Measurements from ENCODE around the gene PACRG. TPM values are rescaled to one million over a fixed set of nuclear protein-coding genes. Genes with fewer than 3 reads are reported as not detected.

PACRG gene
- total and polyA plus RNA-seq, 2 of the 13 experiments (the other 11 are each of a cell fraction or from before 2014, with no cell fraction given) = 0.13 TPM; not detected in 1

DNA sequence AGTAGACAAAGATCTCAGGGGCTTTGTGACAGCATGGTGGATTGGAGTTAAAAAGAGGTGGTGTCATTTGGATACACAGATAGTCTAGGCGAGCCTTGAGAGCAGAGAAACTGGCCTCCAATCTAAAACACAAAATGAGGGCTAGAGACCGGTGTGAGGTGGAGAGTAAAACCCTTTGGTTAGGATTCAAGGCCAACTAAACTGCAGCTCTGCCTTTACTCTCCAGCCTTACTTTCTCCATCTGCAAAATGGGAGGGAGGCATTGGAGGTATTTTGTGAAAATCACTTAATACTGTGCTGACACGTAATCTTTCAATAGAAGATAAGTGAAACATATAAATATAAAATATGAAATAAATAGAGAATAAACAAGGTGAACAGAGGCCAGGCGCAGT lies 597.6 kb downstream of the PACRG start (continued):
- TF ChIP-seq, protein P1, sequence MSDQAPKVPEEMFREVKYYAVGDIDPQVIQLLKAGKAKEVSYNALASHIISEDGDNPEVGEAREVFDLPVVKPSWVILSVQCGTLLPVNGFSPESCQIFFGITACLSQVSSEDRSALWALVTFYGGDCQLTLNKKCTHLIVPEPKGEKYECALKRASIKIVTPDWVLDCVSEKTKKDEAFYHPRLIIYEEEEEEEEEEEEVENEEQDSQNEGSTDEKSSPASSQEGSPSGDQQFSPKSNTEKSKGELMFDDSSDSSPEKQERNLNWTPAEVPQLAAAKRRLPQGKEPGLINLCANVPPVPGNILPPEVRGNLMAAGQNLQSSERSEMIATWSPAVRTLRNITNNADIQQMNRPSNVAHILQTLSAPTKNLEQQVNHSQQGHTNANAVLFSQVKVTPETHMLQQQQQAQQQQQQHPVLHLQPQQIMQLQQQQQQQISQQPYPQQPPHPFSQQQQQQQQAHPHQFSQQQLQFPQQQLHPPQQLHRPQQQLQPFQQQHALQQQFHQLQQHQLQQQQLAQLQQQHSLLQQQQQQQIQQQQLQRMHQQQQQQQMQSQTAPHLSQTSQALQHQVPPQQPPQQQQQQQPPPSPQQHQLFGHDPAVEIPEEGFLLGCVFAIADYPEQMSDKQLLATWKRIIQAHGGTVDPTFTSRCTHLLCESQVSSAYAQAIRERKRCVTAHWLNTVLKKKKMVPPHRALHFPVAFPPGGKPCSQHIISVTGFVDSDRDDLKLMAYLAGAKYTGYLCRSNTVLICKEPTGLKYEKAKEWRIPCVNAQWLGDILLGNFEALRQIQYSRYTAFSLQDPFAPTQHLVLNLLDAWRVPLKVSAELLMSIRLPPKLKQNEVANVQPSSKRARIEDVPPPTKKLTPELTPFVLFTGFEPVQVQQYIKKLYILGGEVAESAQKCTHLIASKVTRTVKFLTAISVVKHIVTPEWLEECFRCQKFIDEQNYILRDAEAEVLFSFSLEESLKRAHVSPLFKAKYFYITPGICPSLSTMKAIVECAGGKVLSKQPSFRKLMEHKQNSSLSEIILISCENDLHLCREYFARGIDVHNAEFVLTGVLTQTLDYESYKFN (CRISPR knock-in tag; conservative IDR thresholded peaks at IDR 0.05) = 0 out of 2 replicates have a peak, but pooled peaks have one; percentile 7
- TF ChIP-seq PRPF4 (IDR thresholded peaks at IDR 0.05; ENCODE audit: low read depth, low read length, poor library complexity, severe bottlenecking) = no peak
- TF ChIP-seq, protein P2, sequence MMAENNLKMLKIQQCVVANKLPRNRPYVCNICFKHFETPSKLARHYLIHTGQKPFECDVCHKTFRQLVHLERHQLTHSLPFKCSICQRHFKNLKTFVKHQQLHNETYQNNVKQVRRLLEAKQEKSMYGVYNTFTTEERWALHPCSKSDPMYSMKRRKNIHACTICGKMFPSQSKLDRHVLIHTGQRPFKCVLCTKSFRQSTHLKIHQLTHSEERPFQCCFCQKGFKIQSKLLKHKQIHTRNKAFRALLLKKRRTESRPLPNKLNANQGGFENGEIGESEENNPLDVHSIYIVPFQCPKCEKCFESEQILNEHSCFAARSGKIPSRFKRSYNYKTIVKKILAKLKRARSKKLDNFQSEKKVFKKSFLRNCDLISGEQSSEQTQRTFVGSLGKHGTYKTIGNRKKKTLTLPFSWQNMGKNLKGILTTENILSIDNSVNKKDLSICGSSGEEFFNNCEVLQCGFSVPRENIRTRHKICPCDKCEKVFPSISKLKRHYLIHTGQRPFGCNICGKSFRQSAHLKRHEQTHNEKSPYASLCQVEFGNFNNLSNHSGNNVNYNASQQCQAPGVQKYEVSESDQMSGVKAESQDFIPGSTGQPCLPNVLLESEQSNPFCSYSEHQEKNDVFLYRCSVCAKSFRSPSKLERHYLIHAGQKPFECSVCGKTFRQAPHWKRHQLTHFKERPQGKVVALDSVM (CRISPR knock-in tag; IDR thresholded peaks at IDR 0.05) = peak; percentile 10; the same call in 1 of the 2 replicates
- no peak for TF ChIP-seq SOX6 (IDR thresholded peaks at IDR 0.05)
- 0 out of 2 replicates have a peak, but pooled peaks have one; percentile 2 for TF ChIP-seq SOX6 (CRISPR knock-in tag; IDR thresholded peaks at IDR 0.05)
- TF ChIP-seq, protein P3, sequence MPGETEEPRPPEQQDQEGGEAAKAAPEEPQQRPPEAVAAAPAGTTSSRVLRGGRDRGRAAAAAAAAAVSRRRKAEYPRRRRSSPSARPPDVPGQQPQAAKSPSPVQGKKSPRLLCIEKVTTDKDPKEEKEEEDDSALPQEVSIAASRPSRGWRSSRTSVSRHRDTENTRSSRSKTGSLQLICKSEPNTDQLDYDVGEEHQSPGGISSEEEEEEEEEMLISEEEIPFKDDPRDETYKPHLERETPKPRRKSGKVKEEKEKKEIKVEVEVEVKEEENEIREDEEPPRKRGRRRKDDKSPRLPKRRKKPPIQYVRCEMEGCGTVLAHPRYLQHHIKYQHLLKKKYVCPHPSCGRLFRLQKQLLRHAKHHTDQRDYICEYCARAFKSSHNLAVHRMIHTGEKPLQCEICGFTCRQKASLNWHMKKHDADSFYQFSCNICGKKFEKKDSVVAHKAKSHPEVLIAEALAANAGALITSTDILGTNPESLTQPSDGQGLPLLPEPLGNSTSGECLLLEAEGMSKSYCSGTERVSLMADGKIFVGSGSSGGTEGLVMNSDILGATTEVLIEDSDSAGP (CRISPR knock-in tag; IDR thresholded peaks at IDR 0.05; ENCODE audit: borderline replicate concordance) = peak; percentile 12; the same call in 1 of the 2 replicates
